HG03045 (cell line): ENCODE results near the gene ATP13A3.

Experiments
- ATAC-seq: cut with Tn5 transposase; IDR thresholded peaks from one replicate; pipeline ENCODE4 v1.9.1; 2021; ENCODE audit warnings: mild to moderate bottlenecking, moderate library complexity; ENCODE audit not compliant: unreplicated experiment

The ATP13A3 gene

GRCh38 chr3:194376241-194376560 is 110.6 kb downstream of the ATP13A3 start:
- ATAC-seq = no peak

GRCh38 chr3:194375473-194376240 is 111.1 kb downstream of the ATP13A3 start:
- no peak for ATAC-seq

- no peak for ATAC-seq
Measured at GRCh38 chr3:194374935-194375334, 111.9 kb downstream of the ATP13A3 start.

- ATAC-seq = no peak
Measured at GRCh38 chr3:194373899-194374298, 112.9 kb downstream of the ATP13A3 start.

GRCh38 chr3:194373028-194373427 is 113.8 kb downstream of the ATP13A3 start:
- ATAC-seq = no peak

- no peak for ATAC-seq
Measured at GRCh38 chr3:194370753-194371152, 116.0 kb downstream of the ATP13A3 start.

- ATAC-seq = no peak
Measured at GRCh38 chr3:194369522-194370279, 117.1 kb downstream of the ATP13A3 start, which contains the start of gene LRRC15. Gene LRRC15, minus strand, starts transcription at chr3:194369743. Its CDS starts 8,700 bp downstream, at chr3:194361043.

GRCh38 chr3:194368918-194369317 is 117.9 kb downstream of the ATP13A3 start:
- ATAC-seq = no peak

- ATAC-seq = no peak
Measured at GRCh38 chr3:194367992-194368841, 118.6 kb downstream of the ATP13A3 start.

GRCh38 chr3:194365978-194366490 is 120.8 kb downstream of the ATP13A3 start:
- no peak for ATAC-seq

GRCh38 chr3:194365526-194365925 is 121.3 kb downstream of the ATP13A3 start:
- no peak for ATAC-seq

- no peak for ATAC-seq
Measured at GRCh38 chr3:194364652-194365434, 122.0 kb downstream of the ATP13A3 start.

GRCh38 chr3:194364314-194364651 is 122.5 kb downstream of the ATP13A3 start:
- ATAC-seq = no peak

- no peak for ATAC-seq
Measured at GRCh38 chr3:194360568-194360967, 126.2 kb downstream of the ATP13A3 start.

- ATAC-seq = no peak
Measured at GRCh38 chr3:194357681-194358080, 129.1 kb downstream of the ATP13A3 start.

- no peak for ATAC-seq
Measured at GRCh38 chr3:194355379-194355778, 131.4 kb downstream of the ATP13A3 start.

- ATAC-seq = no peak
Measured at GRCh38 chr3:194354315-194354714, 132.5 kb downstream of the ATP13A3 start.
